Glutamatergic neuron (in vitro differentiated cells): ENCODE measurements around the gene TMTC3. TPM values are rescaled to one million over a fixed set of nuclear protein-coding genes. Genes with fewer than 3 reads are reported as not detected.

Source experiments
- DNase-seq: peaks from one replicate; pipeline ENCODE4 v3.0.0; 2022
- H3K27ac Mint-ChIP-seq: one replicate; pipeline ENCODE4 v1.8.0; 2020; ENCODE audit warnings: mild to moderate bottlenecking, mixed read lengths, inconsistent platforms; ENCODE audit not compliant: unreplicated experiment
- H3K27me3 Mint-ChIP-seq: one replicate; pipeline ENCODE4 v1.8.0; 2020; ENCODE audit warnings: mild to moderate bottlenecking, moderate library complexity, mixed read lengths, inconsistent platforms; ENCODE audit not compliant: unreplicated experiment
- H3K36me3 Mint-ChIP-seq: one replicate; pipeline ENCODE4 v1.8.0; 2020; ENCODE audit warnings: mild to moderate bottlenecking, mixed read lengths, inconsistent platforms; ENCODE audit not compliant: unreplicated experiment
- H3K4me1 Mint-ChIP-seq: one replicate; pipeline ENCODE4 v1.8.0; 2020; ENCODE audit warnings: mild to moderate bottlenecking, low read depth, mixed read lengths, inconsistent platforms; ENCODE audit not compliant: unreplicated experiment
- H3K4me3 Mint-ChIP-seq: one replicate; pipeline ENCODE4 v1.8.0; 2020; ENCODE audit warnings: mild to moderate bottlenecking, mixed read lengths, inconsistent platforms; ENCODE audit not compliant: unreplicated experiment
- H3K9me3 Mint-ChIP-seq: one replicate; pipeline ENCODE4 v1.8.0; 2020; ENCODE audit warnings: mild to moderate bottlenecking, moderate library complexity, mixed read lengths, inconsistent platforms; ENCODE audit not compliant: unreplicated experiment
- total RNA-seq: library from RNA; stranded (reverse); fragmentation: NEBNext Ultra II Directional; extraction: Animal tissue kit (Norgen Biotek cat#: 25700); gene quantifications from one replicate; pipeline ENCODE4 v1.2.1, GENCODE V29; 2021; ENCODE audit not compliant: unreplicated experiment
- TF ChIP-seq, protein P1 (sequence below): fragments of 200-600 bp; sonication (generic); IDR thresholded peaks from one replicate; pipeline ENCODE4 v1.5.0; 2021; ENCODE audit not compliant: partially characterized antibody, unreplicated experiment

The TMTC3 gene
- total RNA-seq, 1 donor from 2014 or later, result 12.5 TPM

DNA sequence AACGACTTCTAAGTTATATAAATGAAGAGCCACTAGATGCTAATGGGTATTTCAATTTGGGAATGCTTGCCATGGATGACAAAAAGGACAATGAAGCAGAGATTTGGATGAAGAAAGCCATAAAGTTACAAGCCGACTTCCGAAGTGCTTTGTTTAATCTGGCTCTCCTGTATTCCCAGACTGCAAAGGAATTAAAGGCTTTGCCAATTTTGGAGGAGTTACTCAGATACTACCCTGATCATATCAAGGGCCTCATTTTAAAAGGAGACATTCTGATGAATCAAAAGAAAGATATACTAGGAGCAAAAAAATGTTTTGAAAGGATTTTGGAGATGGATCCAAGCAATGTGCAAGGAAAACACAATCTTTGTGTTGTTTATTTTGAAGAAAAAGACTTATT is 52.8 kb downstream of the TMTC3 start:
- TF ChIP-seq, protein P1, sequence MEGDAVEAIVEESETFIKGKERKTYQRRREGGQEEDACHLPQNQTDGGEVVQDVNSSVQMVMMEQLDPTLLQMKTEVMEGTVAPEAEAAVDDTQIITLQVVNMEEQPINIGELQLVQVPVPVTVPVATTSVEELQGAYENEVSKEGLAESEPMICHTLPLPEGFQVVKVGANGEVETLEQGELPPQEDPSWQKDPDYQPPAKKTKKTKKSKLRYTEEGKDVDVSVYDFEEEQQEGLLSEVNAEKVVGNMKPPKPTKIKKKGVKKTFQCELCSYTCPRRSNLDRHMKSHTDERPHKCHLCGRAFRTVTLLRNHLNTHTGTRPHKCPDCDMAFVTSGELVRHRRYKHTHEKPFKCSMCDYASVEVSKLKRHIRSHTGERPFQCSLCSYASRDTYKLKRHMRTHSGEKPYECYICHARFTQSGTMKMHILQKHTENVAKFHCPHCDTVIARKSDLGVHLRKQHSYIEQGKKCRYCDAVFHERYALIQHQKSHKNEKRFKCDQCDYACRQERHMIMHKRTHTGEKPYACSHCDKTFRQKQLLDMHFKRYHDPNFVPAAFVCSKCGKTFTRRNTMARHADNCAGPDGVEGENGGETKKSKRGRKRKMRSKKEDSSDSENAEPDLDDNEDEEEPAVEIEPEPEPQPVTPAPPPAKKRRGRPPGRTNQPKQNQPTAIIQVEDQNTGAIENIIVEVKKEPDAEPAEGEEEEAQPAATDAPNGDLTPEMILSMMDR, result no peak
- Mint-ChIP-seq H3K4me3 (no peak overlapping the region), H3K9me3 (no peaks in the 10 kb centered on the region), H3K4me1 (no peaks in the 10 kb centered on the region), H3K27me3 (no peaks in the 10 kb centered on the region), H3K36me3 (no peaks in the 10 kb centered on the region), H3K27ac (no peak overlapping the region)
- no peak for DNase-seq

DNA sequence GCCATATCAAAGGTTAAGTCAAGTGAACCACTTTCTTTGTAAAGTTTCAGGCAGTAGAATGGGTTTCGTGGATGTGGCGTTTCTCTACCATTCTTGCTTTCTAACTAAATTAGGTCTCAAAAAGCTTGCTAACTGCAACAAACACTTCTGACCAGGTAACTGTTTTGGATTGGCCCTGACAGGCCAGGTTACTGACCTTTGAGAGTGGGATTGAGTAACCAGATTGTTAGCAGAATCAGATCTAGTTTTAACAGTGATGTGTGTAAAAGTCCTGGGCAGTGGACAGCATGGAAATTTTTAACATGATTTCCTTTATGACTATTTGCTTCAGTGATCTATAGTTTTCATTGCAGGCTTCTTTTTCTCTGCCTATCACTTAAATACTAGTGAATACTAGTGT is 57.9 kb downstream of the TMTC3 start:
- TF ChIP-seq, protein P1, result no peak
- Mint-ChIP-seq H3K9me3 (peaks cover 2% of the 10 kb centered on the region), H3K4me1 (no peaks in the 10 kb centered on the region), H3K27ac (no peak overlapping the region), H3K27me3 (no peaks in the 10 kb centered on the region), H3K36me3 (peaks cover 7% of the 10 kb centered on the region), H3K4me3 (no peak overlapping the region)
- DNase-seq, result no peak

- peaks cover 6% of the 10 kb centered on the region for H3K9me3 Mint-ChIP-seq
- no peaks in the 10 kb centered on the region for H3K27me3 Mint-ChIP-seq
- H3K4me3 Mint-ChIP-seq, result no peak overlapping the region
- H3K36me3 Mint-ChIP-seq, result peaks cover 13% of the 10 kb centered on the region
- TF ChIP-seq, protein P1, result no peak
- no peaks in the 10 kb centered on the region for H3K4me1 Mint-ChIP-seq
- no peak for DNase-seq
- no peak overlapping the region for H3K27ac Mint-ChIP-seq
Observed at GRCh38 chr12:88202500-88202899, 60.4 kb downstream of the TMTC3 start.

DNA sequence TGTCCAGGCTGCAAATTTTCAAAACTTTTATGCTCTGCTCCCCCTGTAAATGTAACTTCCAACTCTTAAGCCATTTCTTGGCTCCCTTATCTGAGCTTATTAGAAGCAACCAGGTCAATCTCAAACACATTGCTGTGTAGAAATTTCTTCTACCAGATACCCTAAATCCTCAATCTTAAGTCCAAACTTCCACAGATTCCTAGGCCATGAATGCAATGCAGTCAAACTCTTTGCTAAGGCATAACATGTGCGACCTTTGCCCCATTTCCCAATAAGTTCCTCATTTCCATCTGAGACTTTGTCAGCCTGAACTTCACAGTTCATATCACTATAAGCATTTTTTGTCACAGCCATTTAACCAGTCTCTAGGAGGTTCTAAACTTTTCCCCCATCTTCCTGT is 64.5 kb downstream of the TMTC3 start:
- Mint-ChIP-seq H3K9me3 (peaks cover 13% of the 10 kb centered on the region), H3K4me3 (no peak overlapping the region), H3K36me3 (peaks cover 18% of the 10 kb centered on the region), H3K4me1 (no peaks in the 10 kb centered on the region), H3K27me3 (no peaks in the 10 kb centered on the region), H3K27ac (no peak overlapping the region)
- TF ChIP-seq, protein P1, result no peak
- no peak for DNase-seq

DNA sequence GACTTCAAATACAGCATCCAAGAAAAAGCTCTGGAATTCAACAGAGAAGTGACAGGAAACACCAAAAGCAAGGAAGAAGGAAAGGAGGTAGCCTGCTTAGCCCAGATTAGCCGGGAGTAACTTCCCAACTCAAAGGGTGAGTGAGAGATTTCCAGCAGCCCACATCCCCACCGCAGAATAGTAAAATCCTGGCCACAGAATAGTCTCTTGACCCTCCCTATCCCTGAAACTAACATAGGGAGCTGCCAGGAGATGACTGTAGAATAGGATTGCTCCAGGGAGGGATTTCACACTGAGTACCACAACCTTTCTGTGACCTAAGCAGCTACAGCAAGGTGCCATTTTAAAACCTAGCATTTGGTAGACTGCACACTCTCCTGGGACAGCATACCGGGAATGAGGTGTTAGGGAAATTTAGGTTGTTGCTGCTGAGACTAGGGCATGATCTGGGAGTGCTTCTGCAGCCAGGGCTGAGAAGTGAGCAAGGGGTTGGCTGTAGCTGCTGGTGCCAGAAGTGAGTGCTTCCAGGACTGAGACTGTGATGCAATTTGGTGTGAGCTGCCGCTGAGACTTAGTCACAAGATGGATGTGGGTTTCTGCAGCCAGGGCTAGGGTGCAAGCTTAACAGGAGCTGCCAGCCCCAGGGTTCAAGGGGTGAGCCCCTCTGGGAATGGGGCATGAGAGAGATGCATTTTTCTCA is 66.0 kb downstream of the TMTC3 start:
- H3K27ac Mint-ChIP-seq, result no peak overlapping the region
- no peaks in the 10 kb centered on the region for H3K27me3 Mint-ChIP-seq
- TF ChIP-seq, protein P1, result no peak
- DNase-seq, result no peak
- peaks cover 13% of the 10 kb centered on the region for H3K9me3 Mint-ChIP-seq
- H3K4me3 Mint-ChIP-seq, result no peak overlapping the region
- peaks cover 18% of the 10 kb centered on the region for H3K36me3 Mint-ChIP-seq
- H3K4me1 Mint-ChIP-seq, result no peaks in the 10 kb centered on the region
